Natural killer cell (primary cell): ENCODE data around the gene PAK5. TPM values are rescaled to one million over a fixed set of nuclear protein-coding genes. Genes with fewer than 3 reads are reported as not detected.

Experiments used
- ATAC-seq, 3 donors: fragments of 150-1000 bp in 2 of 3; fragments of 200-7000 bp in 1 of 3; cut with Tn5 transposase; 1 replicate in 1 of 3; 2 replicates in 2 of 3; pipeline ENCODE4 v1.10.0; 2021; ENCODE audit warnings: mild to moderate bottlenecking in 2 of 3, moderate library complexity in 2 of 3
- DNase-seq, 2 donors: peaks; one replicate each; pipeline versions ENCODE4 v3.0.0 to v3.0.0-alpha.2; 2013 to 2021; ENCODE audit warnings: mixed read lengths in 1 of 2
- H3K27ac ChIP-seq: one replicate; pipeline ENCODE4 v1.5.1; 2013; ENCODE audit warnings: mild to moderate bottlenecking, low read length
- H3K27me3 ChIP-seq: one replicate; pipeline ENCODE4 v1.6.1; 2013; ENCODE audit warnings: low read length; ENCODE audit not compliant: control insufficient read depth, insufficient read depth
- H3K36me3 ChIP-seq: one replicate; pipeline ENCODE4 v1.6.1; 2013; ENCODE audit warnings: low read length; ENCODE audit not compliant: control insufficient read depth, insufficient read depth
- H3K4me1 ChIP-seq: one replicate; pipeline ENCODE4 v1.6.1; 2013; ENCODE audit warnings: low read length; ENCODE audit not compliant: control insufficient read depth, insufficient read depth
- H3K4me3 ChIP-seq: one replicate; pipeline ENCODE4 v1.5.1; 2013; ENCODE audit warnings: low read length
- H3K9me3 ChIP-seq: one replicate; pipeline ENCODE4 v1.6.1; 2013; ENCODE audit warnings: low read length; ENCODE audit not compliant: control insufficient read depth, insufficient read depth
- H3K27ac Mint-ChIP-seq, 2 donors: one replicate each; pipeline ENCODE4 v1.8.0; 2022; ENCODE audit warnings: mild to moderate bottlenecking in 2 of 2, mixed read lengths in 2 of 2, moderate library complexity in 1 of 2
- H3K27me3 Mint-ChIP-seq, 2 donors: one replicate each; pipeline ENCODE4 v1.8.0; 2022; ENCODE audit warnings: low read depth in 2 of 2, mixed read lengths in 2 of 2
- H3K36me3 Mint-ChIP-seq: one replicate; pipeline ENCODE4 v1.8.0; 2022; ENCODE audit warnings: mixed read lengths
- H3K4me1 Mint-ChIP-seq, 2 donors: one replicate each; pipeline ENCODE4 v1.8.0; 2022; ENCODE audit warnings: mixed read lengths in 2 of 2
- H3K4me3 Mint-ChIP-seq: one replicate; pipeline ENCODE4 v1.8.0; 2022; ENCODE audit warnings: mild to moderate bottlenecking, moderate library complexity, mixed read lengths
- H3K9me3 Mint-ChIP-seq, 2 donors: one replicate each; pipeline ENCODE4 v1.8.0; 2022; ENCODE audit warnings: mixed read lengths in 2 of 2
- WGBS: methylation state at CpG from one replicate; pipeline ENCODE4 v1.1.7; 2013; ENCODE audit warnings: missing lambda C conversion rate; ENCODE audit not compliant: insufficient coverage; 5-methylcytosine and 5-hydroxymethylcytosine counted together
- intact Hi-C: fragments of 100-400 bp; cut with micrococcal nuclease; formaldehyde crosslinking; loops from one replicate; pipeline ENCODE4 v1.14.2; 2022
- total RNA-seq, 4 donors: library from RNA; stranded (reverse); fragments of 120-200 nt in 1 of 4; gene quantifications; one replicate each; pipeline versions ENCODE4 v1.2.3 to v1.2.4, GENCODE V29; 2013 to 2022
- TF ChIP-seq, protein P1 (sequence below): fragments of 200-600 bp; IDR thresholded peaks from one replicate; pipeline ENCODE4 v1.8.0; 2022; ENCODE audit warnings: antibody characterized with exemption

PAK5 gene
- total RNA-seq, 3 donors from 2014 or later (not counting 1 experiment from before 2014, with no cell fraction given), result not detected

DNA sequence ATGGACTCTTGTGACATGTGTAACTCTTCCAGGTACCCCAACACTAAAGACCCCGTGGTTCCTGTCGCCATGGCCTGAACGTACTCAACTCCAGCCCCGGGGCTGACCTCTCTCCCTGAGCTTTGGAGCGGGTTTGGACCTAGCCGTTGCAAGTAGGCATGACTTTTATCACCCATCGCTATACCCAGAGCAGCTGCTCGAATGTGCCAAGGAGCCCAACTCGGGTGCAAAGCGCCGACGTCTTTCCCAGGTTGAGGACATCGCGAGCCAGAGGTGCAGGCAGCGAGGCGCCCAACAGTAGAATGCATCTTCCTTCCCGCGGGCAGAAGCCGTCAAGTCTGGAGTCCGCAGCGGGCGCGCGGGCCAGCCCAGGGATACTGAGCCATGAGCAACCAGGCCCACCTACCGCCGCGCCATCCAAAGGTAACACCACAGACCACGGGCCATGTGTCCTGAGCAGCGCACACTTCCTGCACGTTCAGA lies 330.1 kb downstream of the PAK5 start:
- intact Hi-C loops, result no loop called here
- H3K9me3 Mint-ChIP-seq, result no peaks in the 10 kb centered on the region

DNA sequence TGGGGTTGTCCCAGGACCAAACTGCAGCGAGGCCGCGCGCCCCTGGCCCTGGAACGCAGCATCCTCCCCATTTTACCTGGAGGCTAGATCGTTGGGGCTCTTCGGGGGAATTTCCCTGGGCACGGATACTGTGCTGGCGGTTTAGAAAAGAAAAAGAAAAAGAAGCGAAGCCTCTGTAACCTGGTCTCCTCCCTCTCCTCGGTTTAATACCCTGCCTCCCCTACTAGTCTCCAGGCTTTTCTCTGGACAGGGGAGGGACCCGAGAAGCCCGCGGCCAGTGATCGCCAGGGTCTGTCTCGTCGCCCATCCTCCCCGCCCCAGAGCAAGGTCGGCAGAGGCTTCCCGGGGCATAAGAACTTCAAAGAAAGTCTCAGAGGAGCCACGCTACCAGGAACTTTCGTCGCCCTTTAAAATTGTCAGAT lies 330.6 kb downstream of the PAK5 start:
- Histone ChIP-seq H3K4me3 (no peak overlapping the region), H3K9me3 (no peaks in the 10 kb centered on the region), H3K27ac (no peak overlapping the region), H3K36me3 (no peaks in the 10 kb centered on the region), H3K27me3 (peaks cover 23% of the 10 kb centered on the region), H3K4me1 (peaks cover 24% of the 10 kb centered on the region)
- H3K27ac Mint-ChIP-seq, result no peak overlapping the region
- DNase-seq (no peak), ATAC-seq (no peak)
- H3K4me3 Mint-ChIP-seq, result no peak overlapping the region
- H3K4me1 Mint-ChIP-seq, result no peaks in the 10 kb centered on the region
- WGBS, result 5% methylated on average over 22 of the region's 23 CpGs
- peaks cover 31 to 34% of the 10 kb centered on the region in 2 donors for H3K27me3 Mint-ChIP-seq
- H3K36me3 Mint-ChIP-seq, result no peaks in the 10 kb centered on the region
- no peaks in the 10 kb centered on the region for H3K9me3 Mint-ChIP-seq
- intact Hi-C loops, result no loop called here
- TF ChIP-seq, protein P1, sequence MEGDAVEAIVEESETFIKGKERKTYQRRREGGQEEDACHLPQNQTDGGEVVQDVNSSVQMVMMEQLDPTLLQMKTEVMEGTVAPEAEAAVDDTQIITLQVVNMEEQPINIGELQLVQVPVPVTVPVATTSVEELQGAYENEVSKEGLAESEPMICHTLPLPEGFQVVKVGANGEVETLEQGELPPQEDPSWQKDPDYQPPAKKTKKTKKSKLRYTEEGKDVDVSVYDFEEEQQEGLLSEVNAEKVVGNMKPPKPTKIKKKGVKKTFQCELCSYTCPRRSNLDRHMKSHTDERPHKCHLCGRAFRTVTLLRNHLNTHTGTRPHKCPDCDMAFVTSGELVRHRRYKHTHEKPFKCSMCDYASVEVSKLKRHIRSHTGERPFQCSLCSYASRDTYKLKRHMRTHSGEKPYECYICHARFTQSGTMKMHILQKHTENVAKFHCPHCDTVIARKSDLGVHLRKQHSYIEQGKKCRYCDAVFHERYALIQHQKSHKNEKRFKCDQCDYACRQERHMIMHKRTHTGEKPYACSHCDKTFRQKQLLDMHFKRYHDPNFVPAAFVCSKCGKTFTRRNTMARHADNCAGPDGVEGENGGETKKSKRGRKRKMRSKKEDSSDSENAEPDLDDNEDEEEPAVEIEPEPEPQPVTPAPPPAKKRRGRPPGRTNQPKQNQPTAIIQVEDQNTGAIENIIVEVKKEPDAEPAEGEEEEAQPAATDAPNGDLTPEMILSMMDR, result no peak

More for the DNA sequence above, 330.1 kb downstream of the PAK5 start:
- 7% methylated on average over 30 of the region's 30 CpGs for WGBS
- ATAC-seq, result no peak
- Histone ChIP-seq H3K36me3 (no peaks in the 10 kb centered on the region), H3K27ac (no peak overlapping the region), H3K4me3 (no peak overlapping the region), H3K4me1 (peaks cover 24% of the 10 kb centered on the region), H3K9me3 (no peaks in the 10 kb centered on the region), H3K27me3 (peaks cover 23% of the 10 kb centered on the region)
- Mint-ChIP-seq H3K27me3 (peaks cover 33 to 34% of the 10 kb centered on the region in 2 donors), H3K4me3 (no peak overlapping the region), H3K27ac (no peak overlapping the region), H3K4me1 (no peaks in the 10 kb centered on the region), H3K36me3 (no peaks in the 10 kb centered on the region)
- no peak for DNase-seq
- TF ChIP-seq, protein P1, result no peak

DNA sequence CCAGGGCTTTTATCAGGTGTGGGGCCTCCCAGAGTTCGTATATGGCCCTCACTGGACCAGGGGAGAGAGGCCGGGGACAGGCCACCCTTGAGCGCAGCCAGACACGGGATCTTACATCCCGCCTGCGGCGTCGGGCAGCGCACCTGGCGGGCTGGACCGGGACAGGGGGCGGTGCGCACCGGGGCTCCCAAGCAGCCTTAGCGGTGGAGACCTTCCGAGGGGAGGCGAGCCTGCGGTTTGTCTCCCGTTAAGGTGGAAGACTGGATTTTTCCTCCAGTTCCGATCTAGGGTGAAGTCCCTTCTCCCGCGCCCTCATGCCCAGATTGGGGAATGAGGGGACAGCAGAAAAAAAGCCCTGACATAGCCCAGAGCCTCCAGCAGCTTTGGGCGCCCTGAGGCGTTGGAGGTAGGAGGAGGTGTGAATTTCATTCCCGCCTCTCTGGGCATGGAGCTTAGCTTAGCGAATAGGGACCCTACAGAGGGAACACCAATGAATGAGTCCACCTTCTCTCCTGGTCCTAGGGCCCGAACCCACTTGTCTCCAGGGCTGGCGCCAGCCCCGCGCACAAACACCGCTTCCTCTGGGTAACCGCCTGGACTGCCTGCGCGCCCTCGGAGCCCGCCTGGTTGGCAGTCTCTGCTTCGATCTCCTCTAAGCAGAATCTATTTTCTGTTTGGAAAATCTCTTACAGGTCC lies 331.2 kb downstream of the PAK5 start:
- H3K27ac ChIP-seq, result no peak overlapping the region
- no peak overlapping the region for H3K4me3 Mint-ChIP-seq
- no peaks in the 10 kb centered on the region for H3K36me3 Mint-ChIP-seq
- H3K36me3 ChIP-seq, result no peaks in the 10 kb centered on the region
- H3K4me3 ChIP-seq, result no peak overlapping the region
- H3K27me3 ChIP-seq, result peaks cover 23% of the 10 kb centered on the region
- no peak for DNase-seq
- no peak for ATAC-seq
- TF ChIP-seq, protein P1, result no peak
- intact Hi-C loops, result no loop called here
- 7% methylated on average over 37 of the region's 37 CpGs for WGBS
- no peak overlapping the region for H3K27ac Mint-ChIP-seq
- peaks cover 28 to 37% of the 10 kb centered on the region in 2 donors for H3K27me3 Mint-ChIP-seq
- no peaks in the 10 kb centered on the region for H3K4me1 Mint-ChIP-seq
- no peaks in the 10 kb centered on the region for H3K9me3 Mint-ChIP-seq
- no peaks in the 10 kb centered on the region for H3K9me3 ChIP-seq
- peaks cover 24% of the 10 kb centered on the region for H3K4me1 ChIP-seq
